H9 (cell line): ENCODE results near the gene SLCO3A1. TPM values are rescaled to one million over a fixed set of nuclear protein-coding genes. Genes with fewer than 3 reads are reported as not detected.

Experiments used
- DNase-seq: peaks from one replicate; pipeline ENCODE4 v3.0.0-alpha.2; 2017
- H2AFZ ChIP-seq: one replicate; pipeline ENCODE4 v1.6.1; 2013; ENCODE audit warnings: mild to moderate bottlenecking, low read length, control low read depth, moderate library complexity
- H2AK5ac ChIP-seq: 2 replicates; pipeline ENCODE4 v1.6.1; 2013; ENCODE audit warnings: low read length, control low read depth, mixed read lengths; ENCODE audit not compliant: insufficient read length
- H2BK120ac ChIP-seq: one replicate; pipeline ENCODE4 v1.6.1; 2013; ENCODE audit warnings: low read depth, mild to moderate bottlenecking, low read length, control low read depth, inconsistent platforms; ENCODE audit not compliant: poor library complexity, severe bottlenecking
- H2BK12ac ChIP-seq: 2 replicates; pipeline ENCODE4 v1.6.1; 2013; ENCODE audit warnings: low read length, control low read depth, mixed read lengths, low read depth; ENCODE audit not compliant: insufficient read length
- H2BK15ac ChIP-seq: 2 replicates; pipeline ENCODE4 v1.6.1; 2013; ENCODE audit warnings: low read depth, low read length, control low read depth
- H2BK20ac ChIP-seq: one replicate; pipeline ENCODE4 v1.6.1; 2013; ENCODE audit warnings: low read depth, mild to moderate bottlenecking, low read length, control low read depth, inconsistent platforms; ENCODE audit not compliant: poor library complexity, severe bottlenecking
- H2BK5ac ChIP-seq: 2 replicates; pipeline ENCODE4 v1.6.1; 2013; ENCODE audit warnings: low read length, control low read depth, mixed read lengths; ENCODE audit not compliant: insufficient read length
- H3K14ac ChIP-seq: 2 replicates; pipeline ENCODE4 v1.6.1; 2013; ENCODE audit warnings: low read length, control low read depth; ENCODE audit not compliant: insufficient read depth
- H3K18ac ChIP-seq: 2 replicates; pipeline ENCODE4 v1.6.1; 2013; ENCODE audit warnings: low read depth, mild to moderate bottlenecking, mixed read lengths, low read length, control low read depth; ENCODE audit not compliant: insufficient read length
- H3K23ac ChIP-seq: 2 replicates; pipeline ENCODE4 v1.6.1; 2013; ENCODE audit warnings: low read length, control low read depth, mixed read lengths, low read depth; ENCODE audit not compliant: insufficient read length
- H3K23me2 ChIP-seq: 2 replicates; pipeline ENCODE4 v1.6.1; 2013; ENCODE audit warnings: low read depth, mild to moderate bottlenecking, mixed read lengths, low read length, control low read depth; ENCODE audit not compliant: insufficient read length, poor library complexity, severe bottlenecking
- H3K27ac ChIP-seq: 2 replicates; pipeline ENCODE4 v1.5.1; 2013; ENCODE audit warnings: low read length, control low read depth, mixed read lengths, low read depth; ENCODE audit not compliant: insufficient read length
- H3K27me3 ChIP-seq: 2 replicates; pipeline ENCODE4 v1.6.1; 2013; ENCODE audit warnings: low read length, control low read depth, inconsistent platforms; ENCODE audit not compliant: insufficient read depth
- H3K4ac ChIP-seq: 2 replicates; pipeline ENCODE4 v1.6.1; 2013; ENCODE audit warnings: low read depth, mild to moderate bottlenecking, control low read depth, inconsistent platforms, low read length, moderate library complexity
- H3K4me1 ChIP-seq: 2 replicates; pipeline ENCODE4 v1.6.1; 2013; ENCODE audit warnings: low read length, control low read depth, inconsistent platforms; ENCODE audit not compliant: insufficient read depth
- H3K4me2 ChIP-seq: 2 replicates; pipeline ENCODE4 v1.6.1; 2013; ENCODE audit warnings: low read length, control low read depth, mixed read lengths; ENCODE audit not compliant: insufficient read length, insufficient read depth
- H3K56ac ChIP-seq: 2 replicates; pipeline ENCODE4 v1.6.1; 2013; ENCODE audit warnings: low read depth, mild to moderate bottlenecking, mixed read lengths, low read length, control low read depth; ENCODE audit not compliant: insufficient read length
- H3K79me1 ChIP-seq: 2 replicates; pipeline ENCODE4 v1.6.1; 2013; ENCODE audit warnings: low read depth, mild to moderate bottlenecking, moderate library complexity, low read length, control low read depth, inconsistent platforms; ENCODE audit not compliant: insufficient read depth, poor library complexity, severe bottlenecking
- H3K79me2 ChIP-seq: 2 replicates; pipeline ENCODE4 v1.6.1; 2013; ENCODE audit warnings: low read length, control low read depth, inconsistent platforms; ENCODE audit not compliant: insufficient read depth
- H3K9ac ChIP-seq: 2 replicates; pipeline ENCODE4 v1.6.1; 2013; ENCODE audit warnings: low read length, control low read depth, mixed read lengths; ENCODE audit not compliant: insufficient read length; ENCODE audit errors: extremely low read depth
- H3K9me3 ChIP-seq: one replicate; pipeline ENCODE4 v1.6.1; 2013; ENCODE audit warnings: low read depth, low read length, inconsistent platforms; ENCODE audit not compliant: control insufficient read depth
- H3T11ph ChIP-seq: one replicate; pipeline ENCODE4 v1.6.1; 2013; ENCODE audit warnings: mild to moderate bottlenecking, low read length, control low read depth, inconsistent platforms
- H4K20me1 ChIP-seq: one replicate; pipeline ENCODE4 v1.6.1; 2013; ENCODE audit not compliant: control insufficient read depth, insufficient read length, insufficient read depth
- H4K5ac ChIP-seq: 2 replicates; pipeline ENCODE4 v1.6.1; 2013; ENCODE audit warnings: low read depth, mild to moderate bottlenecking, mixed read lengths, low read length, control low read depth; ENCODE audit not compliant: insufficient read length
- H4K8ac ChIP-seq: replicated peaks from 2 replicates; pipeline ENCODE4 v1.6.1; 2013; ENCODE audit warnings: low read length, control low read depth, mixed read lengths, low read depth; ENCODE audit not compliant: insufficient read length
- H4K91ac ChIP-seq: 2 replicates; pipeline ENCODE4 v1.6.1; 2013; ENCODE audit warnings: low read depth, mild to moderate bottlenecking, moderate library complexity, mixed read lengths, low read length, control low read depth; ENCODE audit not compliant: insufficient read length
- H3K27ac Mint-ChIP-seq, 3 experiments: 2 replicates in 2 of 3; 3 replicates in 1 of 3; pipeline ENCODE4 v1.8.0; 2020 to 2021; ENCODE audit warnings: mixed read lengths in 3 of 3, mild to moderate bottlenecking in 1 of 3, moderate library complexity in 1 of 3
- H3K27me3 Mint-ChIP-seq: 2 replicates; pipeline ENCODE4 v1.8.0; 2021; ENCODE audit warnings: low read depth, mild to moderate bottlenecking, moderate library complexity, mixed read lengths
- H3K36me3 Mint-ChIP-seq, 3 experiments: 2 replicates in 2 of 3; 3 replicates in 1 of 3; pipeline ENCODE4 v1.8.0; 2020 to 2021; ENCODE audit warnings: low read depth in 3 of 3, mixed read lengths in 3 of 3; ENCODE audit not compliant: insufficient read depth in 1 of 3
- H3K4me1 Mint-ChIP-seq, 2 experiments: 2 replicates each; pipeline ENCODE4 v1.8.0; 2020; ENCODE audit warnings: mixed read lengths in 2 of 2
- H3K4me3 Mint-ChIP-seq, 2 experiments: 2 replicates in 1 of 2; 3 replicates in 1 of 2; pipeline ENCODE4 v1.8.0; 2020 to 2021; ENCODE audit warnings: mild to moderate bottlenecking in 2 of 2, mixed read lengths in 2 of 2, moderate library complexity in 1 of 2
- H3K9me3 Mint-ChIP-seq, 2 experiments: 2 replicates in 1 of 2; 3 replicates in 1 of 2; pipeline ENCODE4 v1.8.0; 2020; ENCODE audit warnings: mild to moderate bottlenecking in 2 of 2, mixed read lengths in 2 of 2, moderate library complexity in 1 of 2
- WGBS: extraction: QIAGEN DNeasy Blood & Tissue Kit; methylation state at CpG from one replicate; pipeline ENCODE4 v1.1.7; 2013; ENCODE audit warnings: missing lambda C conversion rate, low lambda C conversion rate, mixed read lengths; ENCODE audit not compliant: insufficient read length; ENCODE audit errors: extremely low coverage; 5-methylcytosine and 5-hydroxymethylcytosine counted together
- total RNA-seq: library from RNA; stranded (reverse); gene quantifications from 2 replicates; pipeline ENCODE4 v1.2.1, GENCODE V29; 2021
- TF ChIP-seq, protein P1 (sequence below): fragments of 200-600 bp; sonication (generic); conservative IDR thresholded peaks from 3 replicates; pipeline ENCODE4 v1.8.0; 2021; ENCODE audit warnings: antibody characterized with exemption, mild to moderate bottlenecking

The SLCO3A1 gene
- total RNA-seq, 1 experiment from 2014 or later: 9.4 TPM

DNA sequence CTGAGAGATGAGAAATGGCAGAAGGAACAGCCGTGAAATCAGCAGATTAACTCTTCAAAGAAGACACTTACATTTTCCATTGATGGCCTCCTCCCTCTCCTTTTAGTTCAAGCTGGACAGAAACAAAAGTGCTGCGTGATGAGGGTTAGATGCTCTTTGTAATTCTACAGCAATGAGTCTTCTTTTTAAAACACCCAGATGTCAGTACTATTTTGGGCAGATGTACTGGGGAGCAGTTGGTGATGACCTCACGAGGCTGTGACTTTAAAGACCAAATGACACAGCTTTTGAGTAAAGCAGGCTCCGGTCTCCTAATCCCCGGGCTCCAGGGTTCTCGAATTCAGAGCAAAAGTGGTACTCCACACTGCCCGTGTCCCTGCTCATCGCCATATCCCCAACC, 198.2 kb downstream of the SLCO3A1 start:
- H2BK5ac ChIP-seq: no peak overlapping the region
- no peaks in the 10 kb centered on the region for H3K23me2 ChIP-seq
- H3K9me3 Mint-ChIP-seq: no peaks in the 10 kb centered on the region
- H3K56ac ChIP-seq: no peak overlapping the region
- H3K9ac ChIP-seq: no peak overlapping the region
- no peak overlapping the region for H4K91ac ChIP-seq
- H3K18ac ChIP-seq: no peak overlapping the region
- H3K4me1 Mint-ChIP-seq: 0 out of 4 replicates have a peak, but pooled peaks cover 0 to 2% of the 10 kb centered on the region in 2 experiments
- H3K36me3 Mint-ChIP-seq: no peaks in the 10 kb centered on the region
- no peak overlapping the region for H2BK20ac ChIP-seq
- no peaks in the 10 kb centered on the region for H3K4me1 ChIP-seq
- H3K27me3 ChIP-seq: no peaks in the 10 kb centered on the region
- no peak overlapping the region for H3T11ph ChIP-seq
- no peak overlapping the region for H2AK5ac ChIP-seq
- peaks cover 2% of the 10 kb centered on the region for H3K27me3 Mint-ChIP-seq
- H3K14ac ChIP-seq: no peak overlapping the region
- H3K23ac ChIP-seq: no peak overlapping the region
- H3K27ac Mint-ChIP-seq: 0 out of 7 replicates have a peak overlapping the region, but pooled peaks of 1 of the 3 experiments have one; percentile 39
- H4K5ac ChIP-seq: no peak overlapping the region
- TF ChIP-seq, protein P1, sequence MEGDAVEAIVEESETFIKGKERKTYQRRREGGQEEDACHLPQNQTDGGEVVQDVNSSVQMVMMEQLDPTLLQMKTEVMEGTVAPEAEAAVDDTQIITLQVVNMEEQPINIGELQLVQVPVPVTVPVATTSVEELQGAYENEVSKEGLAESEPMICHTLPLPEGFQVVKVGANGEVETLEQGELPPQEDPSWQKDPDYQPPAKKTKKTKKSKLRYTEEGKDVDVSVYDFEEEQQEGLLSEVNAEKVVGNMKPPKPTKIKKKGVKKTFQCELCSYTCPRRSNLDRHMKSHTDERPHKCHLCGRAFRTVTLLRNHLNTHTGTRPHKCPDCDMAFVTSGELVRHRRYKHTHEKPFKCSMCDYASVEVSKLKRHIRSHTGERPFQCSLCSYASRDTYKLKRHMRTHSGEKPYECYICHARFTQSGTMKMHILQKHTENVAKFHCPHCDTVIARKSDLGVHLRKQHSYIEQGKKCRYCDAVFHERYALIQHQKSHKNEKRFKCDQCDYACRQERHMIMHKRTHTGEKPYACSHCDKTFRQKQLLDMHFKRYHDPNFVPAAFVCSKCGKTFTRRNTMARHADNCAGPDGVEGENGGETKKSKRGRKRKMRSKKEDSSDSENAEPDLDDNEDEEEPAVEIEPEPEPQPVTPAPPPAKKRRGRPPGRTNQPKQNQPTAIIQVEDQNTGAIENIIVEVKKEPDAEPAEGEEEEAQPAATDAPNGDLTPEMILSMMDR: no peak
- H3K79me1 ChIP-seq: no peaks in the 10 kb centered on the region
- H3K27ac ChIP-seq: no peak overlapping the region
- no peak overlapping the region for H3K4me3 Mint-ChIP-seq
- H3K9me3 ChIP-seq: no peaks in the 10 kb centered on the region
- no peak overlapping the region for H2BK15ac ChIP-seq
- no peak overlapping the region for H2BK12ac ChIP-seq
- H2BK120ac ChIP-seq: no peak overlapping the region
- no peak overlapping the region for H4K8ac ChIP-seq
- H3K79me2 ChIP-seq: no peaks in the 10 kb centered on the region
- H4K20me1 ChIP-seq: no peaks in the 10 kb centered on the region
- H3K4me2 ChIP-seq: no peak overlapping the region
- no CpG with 5 or more reads among the region's 8 CpGs for WGBS
- H2AFZ ChIP-seq: no peak overlapping the region
- DNase-seq: no peak
- no peak overlapping the region for H3K4ac ChIP-seq
